ENCODE results near the gene ENTPD2. TPM values are rescaled to one million over a fixed set of nuclear protein-coding genes. Genes with fewer than 3 reads are reported as not detected.

Gene ENTPD2
- total and polyA plus RNA-seq, 8 donors, result 0.91 to 6.5 (median 2.7) TPM

GRCh38 chr9:137009217-137009616, 44.6 kb downstream of the ENTPD2 start:
- Histone ChIP-seq H3K27me3 (no peaks in the 10 kb centered on the region), H3K36me3 (peaks cover 0 to 22% (median 0%) of the 10 kb centered on the region in 3 donors), H3K4me1 (no peaks in the 10 kb centered on the region), H3K4me3 (no peak overlapping the region), H3K27ac (no peak overlapping the region), H3K9me3 (no peaks in the 10 kb centered on the region)
- intact Hi-C loops (cut with DNase I), result no loop called here
- TF ChIP-seq, protein P1, sequence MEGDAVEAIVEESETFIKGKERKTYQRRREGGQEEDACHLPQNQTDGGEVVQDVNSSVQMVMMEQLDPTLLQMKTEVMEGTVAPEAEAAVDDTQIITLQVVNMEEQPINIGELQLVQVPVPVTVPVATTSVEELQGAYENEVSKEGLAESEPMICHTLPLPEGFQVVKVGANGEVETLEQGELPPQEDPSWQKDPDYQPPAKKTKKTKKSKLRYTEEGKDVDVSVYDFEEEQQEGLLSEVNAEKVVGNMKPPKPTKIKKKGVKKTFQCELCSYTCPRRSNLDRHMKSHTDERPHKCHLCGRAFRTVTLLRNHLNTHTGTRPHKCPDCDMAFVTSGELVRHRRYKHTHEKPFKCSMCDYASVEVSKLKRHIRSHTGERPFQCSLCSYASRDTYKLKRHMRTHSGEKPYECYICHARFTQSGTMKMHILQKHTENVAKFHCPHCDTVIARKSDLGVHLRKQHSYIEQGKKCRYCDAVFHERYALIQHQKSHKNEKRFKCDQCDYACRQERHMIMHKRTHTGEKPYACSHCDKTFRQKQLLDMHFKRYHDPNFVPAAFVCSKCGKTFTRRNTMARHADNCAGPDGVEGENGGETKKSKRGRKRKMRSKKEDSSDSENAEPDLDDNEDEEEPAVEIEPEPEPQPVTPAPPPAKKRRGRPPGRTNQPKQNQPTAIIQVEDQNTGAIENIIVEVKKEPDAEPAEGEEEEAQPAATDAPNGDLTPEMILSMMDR (IDR thresholded peaks at IDR 0.05), result no peak
- 93 to 96% methylated on average over 12 to 18 of the region's 18 CpGs for WGBS, 2 donors
- DNase-seq, result no peak
- FAIRE-seq, result no peak
- ATAC-seq, result no peak

- TF ChIP-seq, protein P1 (IDR thresholded peaks at IDR 0.05), result no peak
- H3K4me1 ChIP-seq, result no peaks in the 10 kb centered on the region
- H3K27me3 ChIP-seq, result no peaks in the 10 kb centered on the region
- ATAC-seq (no peak), FAIRE-seq (no peak), DNase-seq (no peak)
- WGBS, 2 donors, result 83 to 92% methylated on average over 21 to 22 of the region's 22 CpGs
- H3K27ac ChIP-seq, result no peak overlapping the region
- intact Hi-C loops (cut with DNase I), result no loop called here
- no peaks in the 10 kb centered on the region for H3K9me3 ChIP-seq
- no peak overlapping the region for H3K4me3 ChIP-seq
- peaks cover 0 to 22% (median 0%) of the 10 kb centered on the region in 3 donors for H3K36me3 ChIP-seq
Measured at GRCh38 chr9:137008312-137008711, 45.5 kb downstream of the ENTPD2 start.

- H3K4me3 ChIP-seq, result no peak overlapping the region
- DNase-seq (no peak), ATAC-seq (no peak), FAIRE-seq (no peak)
- WGBS, 2 donors, result 90 to 98% methylated on average over 12 to 13 of the region's 13 CpGs
- TF ChIP-seq, protein P1 (IDR thresholded peaks at IDR 0.05), result no peak
- peaks cover 0 to 22% (median 0%) of the 10 kb centered on the region in 3 donors for H3K36me3 ChIP-seq
- H3K9me3 ChIP-seq, result no peaks in the 10 kb centered on the region
- H3K27ac ChIP-seq, result no peak overlapping the region
- intact Hi-C loops (cut with DNase I), result no loop called here
- H3K27me3 ChIP-seq, result no peaks in the 10 kb centered on the region
- no peaks in the 10 kb centered on the region for H3K4me1 ChIP-seq
Measured at GRCh38 chr9:137007816-137008270, 46.0 kb downstream of the ENTPD2 start.

DNA sequence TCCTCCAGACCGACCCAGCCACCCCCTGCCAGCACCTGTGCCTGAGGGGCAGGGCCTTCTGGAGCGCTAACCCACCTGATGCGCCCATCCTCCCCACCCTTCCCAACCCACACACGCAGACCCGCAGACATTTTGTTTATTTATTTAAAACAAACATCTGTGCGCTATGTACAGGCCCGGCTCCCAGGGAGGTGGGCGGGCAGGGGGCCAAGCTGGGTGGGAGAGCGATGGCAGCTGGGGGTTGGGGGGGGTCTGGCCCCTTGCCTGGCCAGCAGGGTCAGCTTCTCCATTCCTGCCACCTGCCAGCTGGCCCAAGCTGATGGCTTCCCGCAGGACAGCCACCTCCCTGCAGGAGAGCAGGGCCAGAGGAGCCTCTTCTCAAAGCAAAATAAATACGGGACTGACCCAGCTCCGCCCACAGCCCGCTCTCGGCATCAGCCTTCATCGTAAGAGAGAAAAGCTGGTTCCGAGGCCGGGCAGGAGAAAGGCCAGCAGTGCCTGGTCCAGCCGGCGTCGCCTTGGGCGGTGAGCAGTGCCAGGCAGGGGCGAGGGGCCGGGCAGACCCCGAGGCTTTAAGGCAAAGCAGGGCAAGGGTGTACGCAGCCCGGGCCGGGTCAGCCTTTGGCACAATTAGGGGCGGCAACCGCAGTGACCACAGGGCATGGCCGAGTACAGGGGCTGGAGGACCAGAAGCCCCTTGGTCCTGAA, 46.6 kb downstream of the ENTPD2 start:
- TF ChIP-seq, protein P1 (IDR thresholded peaks at IDR 0.05), result no peak
- Histone ChIP-seq H3K36me3 (peaks cover 0 to 19% (median 0%) of the 10 kb centered on the region in 3 donors), H3K27ac (no peak overlapping the region), H3K27me3 (no peaks in the 10 kb centered on the region), H3K4me3 (no peak overlapping the region), H3K9me3 (no peaks in the 10 kb centered on the region), H3K4me1 (no peaks in the 10 kb centered on the region)
- intact Hi-C loops (cut with DNase I), result no loop called here
- ATAC-seq (peak; percentile 15 to 61 (median 30)), FAIRE-seq (no peak), DNase-seq (no peak)
- 76 to 77% methylated on average over 30 of the region's 30 CpGs for WGBS, 2 donors
